Large intestine (tissue), 3 donors: ENCODE results near the gene SSR3. TPM values are rescaled to one million over a fixed set of nuclear protein-coding genes. Genes with fewer than 3 reads are reported as not detected.

Experiments
- DNase-seq, 2 donors: peaks; one replicate each; pipeline versions ENCODE4 v3.0.0 to v3.0.0-alpha.2; 2013
- H3K27ac ChIP-seq: one replicate; pipeline ENCODE4 v1.5.1; 2013; ENCODE audit warnings: low read length
- H3K27me3 ChIP-seq: 2 replicates; pipeline ENCODE4 v1.6.1; 2013; ENCODE audit warnings: low read length; ENCODE audit not compliant: control insufficient read depth, insufficient read depth
- H3K36me3 ChIP-seq: 2 replicates; pipeline ENCODE4 v1.6.1; 2013; ENCODE audit warnings: low read length; ENCODE audit not compliant: control insufficient read depth, insufficient read depth
- H3K4me1 ChIP-seq: one replicate; pipeline ENCODE4 v1.6.1; 2013; ENCODE audit warnings: low read length; ENCODE audit not compliant: control insufficient read depth, insufficient read depth
- H3K4me3 ChIP-seq: one replicate; pipeline ENCODE4 v1.5.1; 2013; ENCODE audit warnings: low read length
- H3K9me3 ChIP-seq: one replicate; pipeline ENCODE4 v1.6.1; 2013; ENCODE audit warnings: mild to moderate bottlenecking, low read depth, low read length, moderate library complexity; ENCODE audit not compliant: control insufficient read depth
- WGBS: methylation state at CpG from one replicate; pipeline ENCODE4 v1.1.5; 2013; ENCODE audit warnings: low lambda C conversion rate; ENCODE audit not compliant: insufficient coverage; 5-methylcytosine and 5-hydroxymethylcytosine counted together
- polyA plus RNA-seq: library from polyadenylated mRNA; unstranded; fragments of 120-200 nt; gene quantifications from one replicate; pipeline ENCODE4 v1.2.1, GENCODE V29; 2013

SSR3 gene
- polyA plus RNA-seq, 1 donor = 138 TPM

DNA sequence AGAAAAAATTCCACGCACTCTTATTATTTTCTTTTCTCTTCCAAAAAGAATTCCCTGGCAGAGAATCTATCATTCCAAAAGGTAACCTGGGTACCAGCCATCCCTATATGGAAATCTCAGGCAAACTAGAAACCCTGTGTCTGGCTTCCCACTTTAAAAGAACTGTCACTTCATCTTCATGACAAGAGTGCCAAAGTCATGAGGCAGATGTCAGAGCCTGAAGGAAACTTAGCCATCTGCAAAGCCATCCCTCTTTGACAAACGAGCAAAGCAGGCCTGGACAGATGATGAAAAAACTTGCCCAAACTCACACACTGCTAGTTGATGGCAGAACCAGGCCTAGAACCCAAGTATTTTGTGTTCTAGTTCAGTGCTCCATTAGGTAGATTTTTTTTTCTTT lies 15.9 kb downstream of the SSR3 start:
- no peak overlapping the region for H3K4me3 ChIP-seq
- H3K9me3 ChIP-seq = no peaks in the 10 kb centered on the region
- no peak for DNase-seq
- H3K27ac ChIP-seq = no peak overlapping the region
- no CpG with 5 or more reads among the region's 2 CpGs for WGBS
- peaks cover 38% of the 10 kb centered on the region for H3K36me3 ChIP-seq
- peaks cover 18% of the 10 kb centered on the region for H3K4me1 ChIP-seq
- no peaks in the 10 kb centered on the region for H3K27me3 ChIP-seq

DNA sequence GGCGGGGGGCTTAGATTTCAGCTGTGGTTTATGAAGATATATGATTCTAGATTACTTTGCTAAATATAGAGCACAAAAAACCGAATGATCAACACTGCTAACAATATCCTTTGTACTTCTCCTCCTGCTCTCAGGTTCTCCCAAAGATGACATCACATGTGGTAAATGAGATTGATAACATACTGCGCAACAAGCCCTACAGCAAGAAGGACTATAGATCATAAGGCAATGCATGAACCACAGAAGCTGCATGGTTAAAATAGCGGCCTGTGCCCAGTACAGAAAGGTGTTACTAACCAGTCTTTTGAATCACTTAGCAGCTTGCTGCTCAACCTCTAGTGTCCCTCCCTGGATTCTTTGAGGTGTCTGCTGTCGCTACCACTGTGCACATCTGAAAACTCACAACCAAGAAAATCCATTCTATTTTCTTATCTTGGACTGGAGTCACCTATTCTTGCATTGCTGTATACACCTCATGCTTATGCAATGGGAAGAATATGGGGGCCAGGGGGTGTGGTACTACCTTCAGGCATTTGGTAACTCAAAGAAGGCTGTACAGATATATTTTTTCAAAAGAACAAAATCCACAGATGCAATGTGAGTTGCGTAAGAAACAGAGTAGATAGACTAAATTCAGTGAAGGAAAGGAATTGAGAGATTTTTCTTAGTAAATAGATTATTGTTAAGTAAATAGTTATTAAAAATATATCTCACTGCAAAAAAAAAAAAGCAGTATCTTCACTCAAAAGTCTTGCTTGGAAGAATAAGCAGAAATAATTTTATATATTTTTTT lies 18.2 kb downstream of the SSR3 start:
- no peak overlapping the region for H3K4me3 ChIP-seq
- H3K36me3 ChIP-seq = peaks cover 16% of the 10 kb centered on the region
- H3K4me1 ChIP-seq = peaks cover 18% of the 10 kb centered on the region
- peak in 1 of 2 donors; percentile 37 for DNase-seq
- H3K27ac ChIP-seq = no peak overlapping the region
- 100% methylated on average over 1 of the region's 6 CpGs for WGBS
- H3K27me3 ChIP-seq = no peaks in the 10 kb centered on the region
- H3K9me3 ChIP-seq = no peaks in the 10 kb centered on the region

DNA sequence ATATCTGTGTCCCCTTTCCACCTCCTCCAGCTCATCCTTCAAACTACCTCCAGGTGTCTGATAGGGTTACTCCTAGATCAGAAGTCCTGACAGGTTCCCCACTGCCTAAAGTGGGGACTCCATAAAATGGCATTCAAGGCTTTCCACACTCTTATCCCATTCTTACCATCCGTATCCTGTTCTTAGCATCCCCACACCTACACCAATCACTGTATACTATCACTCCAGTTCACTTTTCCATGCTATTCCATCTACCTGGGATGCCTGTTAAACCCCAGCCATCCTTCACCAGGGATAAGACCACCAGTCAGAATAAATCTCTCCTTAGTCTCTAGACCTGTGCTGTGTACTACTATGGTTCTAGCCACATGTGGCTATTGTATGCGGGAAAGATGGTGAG lies 19.1 kb downstream of the SSR3 start:
- peaks cover 18% of the 10 kb centered on the region for H3K4me1 ChIP-seq
- H3K36me3 ChIP-seq = peaks cover 11% of the 10 kb centered on the region
- no peaks in the 10 kb centered on the region for H3K27me3 ChIP-seq
- H3K9me3 ChIP-seq = no peaks in the 10 kb centered on the region
- WGBS = 100% methylated on average over 1 of the region's 2 CpGs
- peak overlapping the region; percentile 64 for H3K27ac ChIP-seq
- H3K4me3 ChIP-seq = no peak overlapping the region
- no peak for DNase-seq

DNA sequence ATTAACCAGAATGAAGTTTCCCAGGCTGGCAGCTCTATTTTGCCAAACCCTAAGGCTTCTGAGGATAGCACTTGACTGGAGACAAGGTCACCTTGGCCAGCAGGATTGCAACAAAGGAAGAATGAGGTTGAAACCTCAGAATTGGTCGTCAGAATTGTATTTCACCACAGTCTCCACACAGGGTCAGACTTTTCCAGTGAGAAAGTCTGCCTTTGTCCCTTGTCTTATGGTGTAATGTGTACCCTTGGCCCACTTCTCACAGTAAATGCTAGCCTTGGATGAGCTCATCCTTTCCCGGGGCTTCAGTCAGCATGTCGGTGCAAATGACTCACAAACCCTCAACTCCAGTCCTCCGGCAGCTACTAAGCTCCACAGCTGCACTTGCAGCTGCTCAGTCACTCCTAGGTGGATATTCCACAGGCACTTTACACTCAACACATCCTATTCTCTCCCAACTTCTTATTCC lies 19.7 kb downstream of the SSR3 start:
- WGBS = no CpG with 5 or more reads among the region's 4 CpGs
- peak; percentile 90 to 95 for DNase-seq

DNA sequence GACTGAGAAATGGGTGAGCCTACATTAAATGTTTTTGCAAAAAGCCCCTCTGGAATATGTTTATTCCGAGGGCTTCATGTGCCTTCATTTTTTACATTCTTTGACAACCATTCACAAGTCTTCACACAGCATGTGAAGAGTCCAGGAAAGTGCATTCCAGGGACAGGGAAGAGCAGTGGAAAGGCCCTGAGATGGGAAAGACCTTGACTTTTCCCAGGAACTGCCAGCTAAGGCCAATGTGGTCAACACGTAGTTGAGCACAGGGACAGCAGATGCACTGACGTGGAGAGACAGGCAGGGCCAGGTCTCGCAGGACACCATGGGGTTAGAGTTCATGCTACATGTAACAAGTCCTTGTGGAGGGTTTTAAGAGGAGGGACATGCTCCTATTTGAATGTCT lies 21.7 kb downstream of the SSR3 start:
- Histone ChIP-seq H3K27me3 (no peaks in the 10 kb centered on the region), H3K4me3 (no peak overlapping the region), H3K9me3 (no peaks in the 10 kb centered on the region), H3K27ac (no peak overlapping the region), H3K4me1 (peaks cover 18% of the 10 kb centered on the region), H3K36me3 (no peaks in the 10 kb centered on the region)
- no CpG with 5 or more reads among the region's 4 CpGs for WGBS
- DNase-seq = no peak

More for the DNA sequence above, 19.7 kb downstream of the SSR3 start:
- Histone ChIP-seq H3K4me1 (peaks cover 18% of the 10 kb centered on the region), H3K4me3 (no peak overlapping the region), H3K27me3 (no peaks in the 10 kb centered on the region), H3K27ac (peak overlapping the region; percentile 64), H3K36me3 (peaks cover 11% of the 10 kb centered on the region), H3K9me3 (no peaks in the 10 kb centered on the region)

DNA sequence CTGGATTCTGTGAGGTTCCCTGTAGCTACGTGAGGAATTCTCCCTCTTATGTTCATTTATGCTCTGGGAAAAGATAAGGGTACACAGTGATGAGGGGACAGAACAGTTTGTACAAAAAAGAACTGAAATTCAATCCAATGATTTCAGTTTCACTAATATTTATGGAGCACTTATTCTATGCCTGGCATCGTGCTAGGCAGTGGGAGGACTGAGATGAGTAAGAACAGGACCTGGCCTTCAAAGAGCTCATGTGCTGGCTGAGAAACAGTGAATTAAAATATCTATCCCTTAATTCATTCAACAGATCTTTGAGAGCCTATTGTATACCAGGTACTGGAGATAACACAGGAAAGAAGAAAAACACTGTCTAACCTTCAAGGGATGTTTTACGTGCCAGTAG lies 22.2 kb downstream of the SSR3 start:
- Histone ChIP-seq H3K27me3 (no peaks in the 10 kb centered on the region), H3K4me3 (no peak overlapping the region), H3K36me3 (no peaks in the 10 kb centered on the region), H3K4me1 (peaks cover 18% of the 10 kb centered on the region), H3K27ac (no peak overlapping the region), H3K9me3 (no peaks in the 10 kb centered on the region)
- no peak for DNase-seq
- WGBS = no CpG with 5 or more reads among the region's 3 CpGs

DNA sequence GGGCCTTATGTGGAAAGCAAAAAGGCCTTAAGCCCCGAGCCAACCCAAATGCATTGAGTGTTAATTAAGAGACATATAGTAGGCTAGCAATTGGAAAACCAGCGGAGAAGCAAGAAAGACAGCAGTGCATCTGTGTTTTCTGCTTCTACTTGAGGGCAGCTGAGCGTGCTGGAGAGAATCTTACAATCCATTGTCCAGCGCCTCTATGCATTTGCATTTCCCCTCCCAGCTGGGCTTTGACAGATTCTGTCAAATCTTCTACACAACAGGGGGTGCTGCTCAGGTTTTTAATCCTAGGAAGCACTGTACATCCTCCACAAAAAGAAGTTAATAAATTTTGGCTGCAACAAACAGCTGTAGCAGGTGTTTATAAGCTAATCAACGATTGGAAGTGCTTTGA lies 23.9 kb downstream of the SSR3 start:
- no peaks in the 10 kb centered on the region for H3K36me3 ChIP-seq
- WGBS = no CpG with 5 or more reads among the region's 5 CpGs

DNA sequence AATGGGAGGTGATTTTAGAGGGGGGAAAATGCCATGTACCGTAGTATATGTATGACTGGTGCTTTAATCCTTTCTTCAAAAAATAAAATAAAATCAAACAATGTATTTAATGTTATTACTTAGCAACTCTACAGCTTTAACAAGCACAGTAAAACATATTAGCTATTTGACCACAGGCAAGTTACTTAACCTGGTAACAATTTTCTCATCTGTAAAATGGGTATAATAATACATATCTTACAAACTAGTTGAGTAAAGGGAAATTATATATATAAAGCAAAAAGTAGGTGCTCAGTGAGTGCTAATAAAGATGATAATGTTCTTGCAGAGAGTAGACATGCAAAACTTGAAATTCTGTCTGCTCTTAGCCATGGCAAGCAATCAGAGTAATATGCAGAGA lies 27.9 kb downstream of the SSR3 start:
- no peak for DNase-seq
- Histone ChIP-seq H3K36me3 (no peaks in the 10 kb centered on the region), H3K4me1 (no peaks in the 10 kb centered on the region), H3K9me3 (no peaks in the 10 kb centered on the region), H3K27me3 (no peaks in the 10 kb centered on the region), H3K27ac (no peak overlapping the region), H3K4me3 (no peak overlapping the region)
- 100% methylated on average over 1 of the region's 1 CpG for WGBS

More for the DNA sequence above, 23.9 kb downstream of the SSR3 start:
- DNase-seq = no peak
- peaks cover 13% of the 10 kb centered on the region for H3K4me1 ChIP-seq
- H3K4me3 ChIP-seq = no peak overlapping the region
- H3K27ac ChIP-seq = no peak overlapping the region
- H3K9me3 ChIP-seq = no peaks in the 10 kb centered on the region
- no peaks in the 10 kb centered on the region for H3K27me3 ChIP-seq

DNA sequence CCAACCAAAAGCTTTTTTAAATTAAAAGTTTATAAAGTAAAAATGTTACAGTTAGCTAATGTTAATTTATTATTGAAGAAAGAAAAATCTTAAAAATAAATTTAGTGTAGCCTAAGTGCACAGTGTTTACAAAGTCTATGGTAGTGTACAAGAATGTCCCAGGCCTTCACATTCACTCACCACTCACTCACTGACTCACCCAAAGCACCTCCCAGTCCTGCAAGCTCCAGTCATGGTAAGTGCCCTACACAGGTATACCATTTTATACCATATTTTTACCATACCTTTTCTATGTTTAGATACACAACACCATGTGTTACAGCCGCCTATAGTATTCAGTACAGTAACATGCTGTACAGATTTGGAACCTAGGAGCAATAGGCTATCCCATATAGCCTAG lies 29.1 kb downstream of the SSR3 start:
- no peaks in the 10 kb centered on the region for H3K4me1 ChIP-seq
- H3K27ac ChIP-seq = no peak overlapping the region
- no peak overlapping the region for H3K4me3 ChIP-seq
- WGBS = no CpG with 5 or more reads among the region's 1 CpG
- H3K27me3 ChIP-seq = no peaks in the 10 kb centered on the region
- H3K36me3 ChIP-seq = no peaks in the 10 kb centered on the region
- DNase-seq = no peak
- no peaks in the 10 kb centered on the region for H3K9me3 ChIP-seq

DNA sequence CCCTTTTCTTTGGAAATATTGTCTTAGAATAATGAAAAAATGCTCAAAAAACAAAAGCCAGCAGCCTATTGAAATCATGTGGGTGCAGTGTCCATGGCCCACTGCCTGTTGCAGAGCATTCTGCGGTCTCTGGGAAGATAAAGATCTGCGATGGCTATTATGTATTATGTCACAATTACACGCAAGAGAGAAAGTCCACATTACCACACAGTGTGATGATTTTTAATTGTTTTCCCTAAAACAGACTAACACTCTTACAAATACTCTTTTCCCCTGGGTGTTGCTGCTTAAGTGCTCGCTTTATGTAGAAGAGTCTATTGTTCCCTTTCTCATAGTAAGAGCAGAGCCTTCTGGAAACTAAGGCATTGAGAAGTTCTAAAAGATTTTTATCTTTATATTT lies 32.2 kb downstream of the SSR3 start:
- H3K27me3 ChIP-seq = no peaks in the 10 kb centered on the region
- no peak for DNase-seq
- H3K27ac ChIP-seq = no peak overlapping the region
- no peak overlapping the region for H3K4me3 ChIP-seq
- no peaks in the 10 kb centered on the region for H3K36me3 ChIP-seq
- no peaks in the 10 kb centered on the region for H3K4me1 ChIP-seq
- H3K9me3 ChIP-seq = no peaks in the 10 kb centered on the region
- WGBS = no CpG with 5 or more reads among the region's 4 CpGs

DNA sequence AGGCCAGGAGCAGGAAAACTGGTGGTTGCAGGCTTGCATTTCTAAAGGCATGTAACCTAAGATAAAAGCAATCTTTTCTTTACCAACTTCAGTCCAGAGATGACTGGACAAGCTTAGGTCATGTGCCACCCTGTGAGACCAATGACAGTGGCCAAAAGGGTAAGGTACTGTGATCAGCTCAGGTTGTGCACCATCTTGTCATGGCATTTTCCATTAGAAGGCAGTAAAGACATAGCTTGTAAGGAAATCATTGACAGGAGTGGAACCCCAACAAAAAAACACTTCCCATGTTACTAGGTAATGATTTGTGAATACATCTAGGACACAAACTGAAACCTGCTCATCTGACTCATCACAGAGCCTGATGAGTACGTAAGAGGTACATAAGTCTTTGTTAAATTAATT lies 35.2 kb downstream of the SSR3 start:
- Histone ChIP-seq H3K4me1 (no peaks in the 10 kb centered on the region), H3K4me3 (no peak overlapping the region), H3K9me3 (no peaks in the 10 kb centered on the region), H3K36me3 (no peaks in the 10 kb centered on the region), H3K27me3 (no peaks in the 10 kb centered on the region), H3K27ac (no peak overlapping the region)
- no peak for DNase-seq
- WGBS = no CpG with 5 or more reads among the region's 1 CpG
